ENCODE results near the gene GALNT8. TPM values are rescaled to one million over a fixed set of nuclear protein-coding genes. Genes with fewer than 3 reads are reported as not detected.

GALNT8 gene
- total RNA-seq, 2 donors from 2014 or later, result 24.5 to 41.0 TPM

- intact Hi-C loops (cut with DNase I, micrococcal nuclease), result no loop called here
- ATAC-seq, result peak; percentile 38
Measured at GRCh38 chr12:4786795-4787194, 66.6 kb downstream of the GALNT8 start.

DNA sequence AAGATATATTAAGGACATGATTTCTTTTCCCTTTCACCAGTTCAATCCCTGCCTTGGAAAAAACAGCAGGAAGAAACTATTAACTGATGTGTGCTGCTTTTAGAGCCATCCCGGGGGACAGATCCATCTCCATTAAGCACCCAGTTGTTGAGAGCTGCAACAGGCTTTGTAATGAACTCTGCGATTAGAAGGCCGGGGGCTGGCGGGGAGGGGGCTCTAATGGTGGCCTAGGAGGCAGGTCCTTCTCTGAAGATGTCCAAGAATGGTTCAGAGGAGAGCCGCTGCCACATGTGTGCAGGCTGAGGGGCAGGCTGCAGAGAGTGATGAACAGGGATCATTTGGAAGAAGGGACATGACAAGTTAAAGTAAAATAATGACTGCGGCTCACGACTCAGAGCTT lies 67.8 kb downstream of the GALNT8 start:
- no peak for ATAC-seq
- intact Hi-C loops (cut with DNase I, micrococcal nuclease), result no loop called here
- no peak for DNase-seq

More at GRCh38 chr12:4786795-4787194, 66.6 kb downstream of the GALNT8 start:
- DNase-seq, result no peak

GRCh38 chr12:4789776-4790175 lies 69.6 kb downstream of the GALNT8 start:
- DNase-seq (no peak), ATAC-seq (no peak)
- intact Hi-C loops (cut with DNase I, micrococcal nuclease), result no loop called here

- intact Hi-C loops (cut with DNase I, micrococcal nuclease), result no loop called here
- DNase-seq (no peak), ATAC-seq (no peak)
Measured at GRCh38 chr12:4791497-4791896, 71.3 kb downstream of the GALNT8 start.

DNA sequence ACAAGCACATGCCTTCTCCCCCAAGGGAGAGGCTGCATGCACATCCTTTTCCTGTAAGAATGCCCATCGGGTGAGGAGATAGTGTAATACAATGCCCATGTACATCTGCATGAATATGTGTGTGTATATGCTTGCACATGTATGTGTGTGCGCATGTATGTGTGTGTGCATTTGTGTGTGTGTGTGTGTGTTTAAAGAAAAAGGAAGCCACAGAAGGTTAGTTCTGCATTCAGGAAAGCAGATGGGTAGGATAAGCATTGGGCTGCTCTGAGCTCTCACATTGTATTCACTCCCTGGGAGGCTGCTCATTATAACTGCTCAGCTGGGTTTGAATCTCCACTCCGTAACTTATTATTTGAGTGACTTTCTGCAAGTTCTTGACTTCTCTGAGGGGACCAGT lies 74.3 kb downstream of the GALNT8 start:
- intact Hi-C loops (cut with DNase I, micrococcal nuclease), result no loop called here
- no peak for ATAC-seq
- DNase-seq, result no peak

DNA sequence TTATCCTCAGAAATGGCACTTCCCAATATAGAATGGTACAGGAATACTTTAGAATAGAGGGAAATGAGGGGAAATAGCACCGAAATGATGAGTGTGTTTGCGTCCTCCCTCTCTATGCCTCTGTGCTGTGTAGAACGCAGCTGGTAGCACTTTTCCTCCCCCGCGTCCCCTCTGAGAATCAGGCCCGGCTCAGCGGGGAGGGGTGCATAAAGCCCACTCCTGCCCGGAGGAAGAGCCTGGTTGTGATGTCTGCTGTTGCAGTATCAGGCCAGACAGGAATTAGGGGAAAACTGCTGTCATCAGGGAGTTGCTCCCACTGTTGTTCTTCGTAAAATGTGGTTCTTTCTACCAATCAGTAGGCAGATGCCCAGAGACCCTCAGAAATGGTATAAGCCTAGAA lies 76.0 kb downstream of the GALNT8 start:
- ATAC-seq, result no peak
- no peak for DNase-seq
- intact Hi-C loops (cut with DNase I, micrococcal nuclease), result no loop called here

DNA sequence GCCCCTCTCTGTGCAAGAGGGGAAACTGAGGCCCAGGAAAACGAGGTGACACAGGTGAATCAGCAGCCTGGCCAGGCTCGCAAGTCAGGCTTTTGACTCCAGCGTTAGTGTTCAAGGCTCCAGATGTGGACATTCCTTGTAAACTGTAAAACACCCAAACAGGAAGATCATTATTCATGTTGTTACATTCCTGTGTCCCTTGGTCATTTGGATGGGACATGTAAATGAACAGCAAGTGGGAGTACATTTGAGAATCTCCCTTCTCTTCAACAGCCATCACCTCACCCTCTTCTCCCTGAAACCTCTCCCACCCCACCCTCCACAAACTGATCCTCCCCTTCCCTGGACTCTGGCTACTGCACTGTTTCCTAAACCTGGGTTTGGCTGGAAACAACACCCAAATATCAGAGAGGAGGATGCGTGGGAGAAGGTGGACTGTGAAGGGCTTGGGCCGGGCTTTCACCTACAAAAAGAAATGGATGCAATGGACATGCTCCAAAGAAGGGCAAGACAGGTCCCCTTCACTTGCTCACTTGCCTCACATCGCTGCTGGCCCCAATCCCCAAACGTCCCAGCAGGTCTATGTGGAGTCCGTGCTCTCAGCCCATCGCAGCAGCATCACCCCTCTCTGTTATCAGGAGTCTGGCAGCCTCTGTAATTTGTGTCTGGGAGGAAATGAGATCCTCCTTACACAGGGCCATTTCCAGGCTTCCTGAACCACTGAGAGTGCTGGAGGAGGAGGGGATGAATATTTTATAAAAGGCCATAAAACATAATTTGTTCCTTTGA lies 76.7 kb downstream of the GALNT8 start:
- ATAC-seq (no peak), DNase-seq (no peak)
- intact Hi-C loops (cut with DNase I, micrococcal nuclease), result no loop called here

DNA sequence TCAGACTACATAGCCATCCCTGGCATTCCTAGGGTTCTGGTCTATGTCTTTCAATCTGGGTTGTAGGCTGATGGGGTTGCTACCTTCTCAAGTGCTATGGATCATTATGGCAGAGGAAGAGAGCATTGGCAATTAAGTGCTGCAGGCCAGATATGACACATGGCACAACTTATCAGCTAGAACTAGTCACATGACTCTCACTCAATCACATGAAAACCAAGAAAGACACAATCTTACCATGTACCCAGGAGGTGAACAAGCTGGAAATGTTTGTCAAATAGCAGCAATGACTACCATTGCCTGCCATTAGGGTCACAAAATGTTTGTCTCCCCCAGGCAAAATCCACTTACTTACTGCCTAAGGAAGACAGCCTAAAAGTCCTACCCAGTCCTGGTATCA lies 80.4 kb downstream of the GALNT8 start:
- intact Hi-C loops (cut with DNase I, micrococcal nuclease), result no loop called here
- ATAC-seq, result no peak
- no peak for DNase-seq

- ATAC-seq (no peak), DNase-seq (no peak)
- intact Hi-C loops (cut with DNase I, micrococcal nuclease), result no loop called here
Measured at GRCh38 chr12:4802841-4803240, 82.6 kb downstream of the GALNT8 start.

GRCh38 chr12:4806439-4807115 lies 86.4 kb downstream of the GALNT8 start:
- DNase-seq (no peak), ATAC-seq (no peak)
- intact Hi-C loops (cut with DNase I, micrococcal nuclease), result no loop called here

- ATAC-seq (no peak), DNase-seq (no peak)
- intact Hi-C loops (cut with DNase I, micrococcal nuclease), result no loop called here
Measured at GRCh38 chr12:4807116-4807783, 87.0 kb downstream of the GALNT8 start.

DNA sequence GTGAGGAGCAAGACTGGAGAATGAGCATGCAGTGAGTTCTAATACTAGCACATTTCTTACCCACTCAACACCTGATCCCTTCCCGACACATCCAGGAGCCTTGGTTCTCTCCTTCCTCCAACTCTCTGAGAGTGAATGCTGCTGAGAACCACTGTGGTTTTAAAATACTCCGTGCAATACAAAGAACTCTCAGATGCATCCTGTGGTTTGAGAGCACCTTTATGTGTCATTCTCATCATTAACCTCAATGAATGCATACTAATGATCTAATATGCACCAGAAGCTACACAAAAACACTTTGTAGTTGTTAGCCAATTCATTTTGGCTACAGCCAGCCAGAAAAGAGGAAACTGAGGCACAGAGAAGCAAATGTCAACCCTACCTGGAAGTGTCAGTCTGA lies 87.6 kb downstream of the GALNT8 start:
- no peak for ATAC-seq
- intact Hi-C loops (cut with DNase I, micrococcal nuclease), result no loop called here
- DNase-seq, result no peak

GRCh38 chr12:4809013-4809448 lies 88.8 kb downstream of the GALNT8 start:
- ATAC-seq (peak; percentile 6), DNase-seq (no peak)

DNA sequence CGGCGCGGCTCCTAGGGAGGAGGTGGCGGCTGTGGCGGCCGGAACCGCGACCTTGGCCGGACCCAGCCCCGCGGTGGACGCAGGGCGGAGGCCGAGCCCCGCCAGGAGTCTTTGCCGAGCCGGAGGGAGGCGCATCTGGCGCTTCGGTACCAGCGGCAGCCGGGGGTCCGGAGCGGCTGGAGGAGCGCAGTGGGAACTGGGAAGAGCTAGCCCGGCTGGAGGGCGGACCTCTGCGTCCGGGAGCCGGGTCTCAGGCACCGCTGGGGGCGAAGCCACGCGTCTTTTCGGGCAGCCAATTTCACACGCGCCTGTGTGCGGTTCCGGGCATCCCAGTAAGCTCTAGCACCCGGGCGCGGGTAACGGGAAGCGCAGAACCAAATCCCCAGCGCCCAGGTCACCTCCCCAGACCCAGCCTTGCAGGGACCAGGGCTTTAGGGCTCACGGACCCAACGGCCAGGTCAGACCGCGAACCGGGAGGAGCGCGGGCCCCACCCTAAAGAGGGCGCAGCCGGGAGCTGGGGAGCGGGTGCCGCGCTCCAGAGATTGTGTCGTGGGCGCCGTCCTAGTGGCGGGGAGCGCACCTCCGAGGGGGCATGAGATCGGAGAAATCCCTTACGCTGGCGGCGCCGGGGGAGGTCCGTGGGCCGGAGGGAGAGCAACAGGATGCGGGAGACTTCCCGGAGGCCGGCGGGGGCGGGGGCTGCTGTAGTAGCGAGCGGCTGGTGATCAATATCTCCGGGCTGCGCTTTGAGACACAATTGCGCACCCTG lies 89.4 kb downstream of the GALNT8 start:
- ATAC-seq, result peak; percentile 13
- intact Hi-C loops (cut with DNase I, micrococcal nuclease), result no loop called here
- DNase-seq, result peak in 1 of 2 donors; percentile 12

More at GRCh38 chr12:4809013-4809448, 88.8 kb downstream of the GALNT8 start:
- intact Hi-C loops (cut with DNase I, micrococcal nuclease), result no loop called here

GRCh38 chr12:4810219-4810671 lies 90.0 kb downstream of the GALNT8 start:
- DNase-seq (no peak), ATAC-seq (no peak)
- intact Hi-C loops (cut with DNase I, micrococcal nuclease), result no loop called here

DNA sequence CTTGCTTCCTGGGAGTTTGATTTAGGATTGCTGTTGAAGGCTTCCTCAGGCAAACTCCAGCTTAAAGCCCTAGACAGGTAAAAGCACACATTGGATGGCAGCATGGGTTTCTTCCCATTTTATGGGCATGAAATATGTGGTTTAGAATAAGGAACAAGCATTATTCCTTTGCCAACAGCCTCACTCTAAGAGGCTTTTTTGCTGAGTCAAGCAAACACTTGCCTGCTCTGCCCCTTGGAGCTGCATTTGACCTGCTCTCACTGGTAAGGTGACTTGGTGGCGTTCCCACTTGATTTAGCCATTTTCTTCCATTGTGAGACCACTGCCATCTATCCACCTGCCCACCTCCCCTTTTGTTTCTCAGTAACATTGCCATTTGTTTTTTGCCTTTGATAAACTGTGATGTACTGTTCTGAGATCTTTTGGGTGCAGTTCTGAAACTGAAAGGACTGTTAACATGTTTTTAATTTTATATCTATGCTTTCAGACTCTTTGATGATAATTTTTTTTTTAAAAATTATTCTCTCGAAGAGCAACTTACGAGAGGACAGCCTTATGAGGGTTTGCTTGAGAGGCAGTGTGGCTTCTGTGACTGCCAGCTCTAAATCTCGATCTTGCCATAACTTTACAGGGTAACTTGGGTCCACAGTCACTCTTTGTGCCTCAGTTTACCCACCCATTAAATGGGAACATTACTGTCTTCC lies 92.6 kb downstream of the GALNT8 start:
- DNase-seq (no peak), ATAC-seq (no peak)
- intact Hi-C loops (cut with DNase I, micrococcal nuclease), result no loop called here

- no peak for ATAC-seq
- no peak for DNase-seq
- intact Hi-C loops (cut with DNase I, micrococcal nuclease), result no loop called here
Measured at GRCh38 chr12:4813741-4814140, 93.5 kb downstream of the GALNT8 start.

DNA sequence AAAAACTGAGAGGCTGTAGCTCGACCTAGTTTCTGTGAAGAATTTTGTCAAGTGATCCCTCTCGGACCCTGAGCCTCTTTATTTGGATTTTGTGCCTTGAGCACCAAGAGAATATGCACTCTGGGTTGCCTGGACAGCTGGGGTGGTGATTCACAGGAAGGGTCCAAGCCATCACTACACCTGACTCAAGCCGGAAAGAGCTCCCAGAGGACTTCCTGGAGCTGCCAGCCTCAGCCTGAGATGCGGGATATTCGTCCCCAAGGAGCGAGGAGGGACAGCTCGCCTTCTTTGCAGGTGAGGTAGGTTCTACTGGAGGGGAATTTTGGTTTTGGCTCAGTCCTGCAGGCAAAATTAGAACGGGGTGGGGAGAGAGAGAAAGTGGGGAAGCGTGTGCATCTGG lies 94.3 kb downstream of the GALNT8 start:
- no peak for ATAC-seq
- intact Hi-C loops (cut with DNase I, micrococcal nuclease), result no loop called here
- DNase-seq, result no peak
